GM18508 (cell line): ENCODE results near the gene SGMS2.

Experiments
- ATAC-seq: cut with Tn5 transposase; IDR thresholded peaks from one replicate; pipeline ENCODE4 v1.9.1; 2021; ENCODE audit warnings: moderate number of reproducible peaks; ENCODE audit not compliant: insufficient read depth, unreplicated experiment

SGMS2 gene

GRCh38 chr4:107824350-107825071 is at the start of gene SGMS2:
SGMS2 (plus strand) TSS chr4:107824932; CDS start chr4:107895554, 70,622 bp downstream.
- peak; percentile 52 for ATAC-seq

- ATAC-seq, result no peak
Measured at GRCh38 chr4:107777890-107778289, 46.8 kb upstream of the SGMS2 start.

GRCh38 chr4:107778784-107779530 is 45.8 kb upstream of the SGMS2 start:
- ATAC-seq, result no peak

GRCh38 chr4:107780665-107781064 is 44.1 kb upstream of the SGMS2 start:
- ATAC-seq, result no peak

GRCh38 chr4:107791902-107792301 is 32.8 kb upstream of the SGMS2 start:
- ATAC-seq, result no peak

- no peak for ATAC-seq
Measured at GRCh38 chr4:107792711-107793110, 32.0 kb upstream of the SGMS2 start.

- no peak for ATAC-seq
Measured at GRCh38 chr4:107793996-107794395, 30.7 kb upstream of the SGMS2 start.

- ATAC-seq, result no peak
Measured at GRCh38 chr4:107799669-107800450, 24.9 kb upstream of the SGMS2 start.

GRCh38 chr4:107800706-107801105 is 24.0 kb upstream of the SGMS2 start:
- ATAC-seq, result no peak

GRCh38 chr4:107801766-107802211 is 22.9 kb upstream of the SGMS2 start:
- no peak for ATAC-seq

- ATAC-seq, result no peak
Measured at GRCh38 chr4:107804956-107805355, 19.8 kb upstream of the SGMS2 start.

- ATAC-seq, result no peak
Measured at GRCh38 chr4:107806196-107806595, 18.5 kb upstream of the SGMS2 start.

- no peak for ATAC-seq
Measured at GRCh38 chr4:107808572-107808971, 16.2 kb upstream of the SGMS2 start.

- ATAC-seq, result no peak
Measured at GRCh38 chr4:107809210-107809609, 15.5 kb upstream of the SGMS2 start.

- ATAC-seq, result no peak
Measured at GRCh38 chr4:107814758-107815157, 10.0 kb upstream of the SGMS2 start.

- no peak for ATAC-seq
Measured at GRCh38 chr4:107815158-107815557, 9.6 kb upstream of the SGMS2 start.

- peak; percentile 61 for ATAC-seq
Measured at GRCh38 chr4:107818301-107818910, 6.3 kb upstream of the SGMS2 start.

GRCh38 chr4:107823870-107824349 is 822 bp upstream of the SGMS2 start:
- no peak for ATAC-seq

- peak; percentile 19 for ATAC-seq
Measured at GRCh38 chr4:107825072-107825824, 516 bp downstream of the SGMS2 start.
